Osteocyte (in vitro differentiated cells): ENCODE results near the gene PHGDH. TPM values are rescaled to one million over a fixed set of nuclear protein-coding genes. Genes with fewer than 3 reads are reported as not detected.
"Not testable (repeated sequence)": the region's sequence is repeated elsewhere in the genome, so short reads cannot be mapped to it uniquely, and the experiment has no call there.

Source experiments
- DNase-seq: peaks from one replicate; pipeline ENCODE4 v3.0.0; 2021; ENCODE audit warnings: mixed read lengths; ENCODE audit not compliant: unreplicated experiment; ENCODE audit errors: extremely low spot score
- H3K27ac Mint-ChIP-seq: one replicate; pipeline ENCODE4 v1.8.0; 2021; ENCODE audit warnings: mild to moderate bottlenecking, mixed read lengths; ENCODE audit not compliant: unreplicated experiment
- H3K27me3 Mint-ChIP-seq: one replicate; pipeline ENCODE4 v1.8.0; 2021; ENCODE audit warnings: mixed read lengths; ENCODE audit not compliant: unreplicated experiment
- H3K36me3 Mint-ChIP-seq: one replicate; pipeline ENCODE4 v1.8.0; 2021; ENCODE audit warnings: mixed read lengths; ENCODE audit not compliant: unreplicated experiment
- H3K4me1 Mint-ChIP-seq: one replicate; pipeline ENCODE4 v1.8.0; 2021; ENCODE audit warnings: mixed read lengths; ENCODE audit not compliant: unreplicated experiment
- H3K4me3 Mint-ChIP-seq: one replicate; pipeline ENCODE4 v1.8.0; 2021; ENCODE audit warnings: mild to moderate bottlenecking, moderate library complexity, mixed read lengths; ENCODE audit not compliant: unreplicated experiment
- H3K9me3 Mint-ChIP-seq: one replicate; pipeline ENCODE4 v1.8.0; 2021; ENCODE audit warnings: mixed read lengths; ENCODE audit not compliant: unreplicated experiment
- total RNA-seq: library from RNA; stranded (reverse); gene quantifications from 2 replicates; pipeline ENCODE4 v1.2.1, GENCODE V29; 2021
- TF ChIP-seq, protein P1 (sequence below): fragments of 200-600 bp; sonication (generic); IDR thresholded peaks from 2 replicates; pipeline ENCODE4 v1.5.0; 2021; ENCODE audit warnings: antibody characterized with exemption, mild to moderate bottlenecking, moderate library complexity

Gene PHGDH
- total RNA-seq, 1 donor from 2014 or later = 271 TPM

DNA sequence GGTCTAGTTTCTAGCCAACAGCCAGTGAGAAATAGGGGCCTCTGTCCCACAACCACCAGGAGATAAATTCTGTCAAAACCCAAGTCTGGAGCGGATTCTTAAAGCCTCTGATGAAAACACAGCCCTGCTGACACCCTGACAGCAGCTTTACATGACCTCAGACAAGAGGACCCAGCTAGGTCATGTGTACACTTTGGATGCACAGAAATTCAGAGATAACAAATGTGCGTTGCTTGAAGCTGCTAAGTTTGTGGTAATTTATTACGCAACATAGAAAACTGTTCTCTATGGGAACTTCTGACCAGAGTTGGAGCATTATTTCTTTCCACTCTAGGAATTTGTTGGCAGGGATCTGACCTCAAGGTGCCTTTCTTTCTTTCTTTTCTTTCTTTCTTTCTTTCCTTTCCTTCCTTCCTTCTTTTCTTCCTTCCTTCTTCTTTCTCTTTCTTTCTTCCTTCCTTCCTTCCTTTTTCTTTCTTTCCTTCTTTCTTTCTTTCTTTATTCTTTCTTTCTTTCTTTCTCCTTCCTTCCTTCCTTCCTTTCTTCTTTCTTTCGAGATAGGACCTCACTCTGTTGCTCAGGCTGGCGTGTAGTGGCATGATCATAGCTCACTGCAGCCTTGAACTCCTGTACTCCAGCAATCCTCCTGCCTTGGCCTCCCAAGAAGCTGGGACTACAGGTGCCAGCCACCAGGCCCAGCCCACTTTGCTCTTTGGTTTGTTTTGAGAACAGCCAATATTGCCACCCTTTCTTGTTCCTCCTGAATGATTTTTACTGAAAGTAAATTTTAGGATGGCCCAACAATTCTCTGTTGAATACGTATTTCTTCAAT lies 71.8 kb downstream of the PHGDH start:
- no peak for DNase-seq
- TF ChIP-seq, protein P1, sequence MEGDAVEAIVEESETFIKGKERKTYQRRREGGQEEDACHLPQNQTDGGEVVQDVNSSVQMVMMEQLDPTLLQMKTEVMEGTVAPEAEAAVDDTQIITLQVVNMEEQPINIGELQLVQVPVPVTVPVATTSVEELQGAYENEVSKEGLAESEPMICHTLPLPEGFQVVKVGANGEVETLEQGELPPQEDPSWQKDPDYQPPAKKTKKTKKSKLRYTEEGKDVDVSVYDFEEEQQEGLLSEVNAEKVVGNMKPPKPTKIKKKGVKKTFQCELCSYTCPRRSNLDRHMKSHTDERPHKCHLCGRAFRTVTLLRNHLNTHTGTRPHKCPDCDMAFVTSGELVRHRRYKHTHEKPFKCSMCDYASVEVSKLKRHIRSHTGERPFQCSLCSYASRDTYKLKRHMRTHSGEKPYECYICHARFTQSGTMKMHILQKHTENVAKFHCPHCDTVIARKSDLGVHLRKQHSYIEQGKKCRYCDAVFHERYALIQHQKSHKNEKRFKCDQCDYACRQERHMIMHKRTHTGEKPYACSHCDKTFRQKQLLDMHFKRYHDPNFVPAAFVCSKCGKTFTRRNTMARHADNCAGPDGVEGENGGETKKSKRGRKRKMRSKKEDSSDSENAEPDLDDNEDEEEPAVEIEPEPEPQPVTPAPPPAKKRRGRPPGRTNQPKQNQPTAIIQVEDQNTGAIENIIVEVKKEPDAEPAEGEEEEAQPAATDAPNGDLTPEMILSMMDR = no peak
- H3K27me3 Mint-ChIP-seq = peaks cover 63% of the 10 kb centered on the region
- H3K27ac Mint-ChIP-seq = no peak overlapping the region
- H3K4me3 Mint-ChIP-seq = no peak overlapping the region
- H3K9me3 Mint-ChIP-seq = no peaks in the 10 kb centered on the region
- H3K4me1 Mint-ChIP-seq = no peaks in the 10 kb centered on the region
- no peaks in the 10 kb centered on the region for H3K36me3 Mint-ChIP-seq

DNA sequence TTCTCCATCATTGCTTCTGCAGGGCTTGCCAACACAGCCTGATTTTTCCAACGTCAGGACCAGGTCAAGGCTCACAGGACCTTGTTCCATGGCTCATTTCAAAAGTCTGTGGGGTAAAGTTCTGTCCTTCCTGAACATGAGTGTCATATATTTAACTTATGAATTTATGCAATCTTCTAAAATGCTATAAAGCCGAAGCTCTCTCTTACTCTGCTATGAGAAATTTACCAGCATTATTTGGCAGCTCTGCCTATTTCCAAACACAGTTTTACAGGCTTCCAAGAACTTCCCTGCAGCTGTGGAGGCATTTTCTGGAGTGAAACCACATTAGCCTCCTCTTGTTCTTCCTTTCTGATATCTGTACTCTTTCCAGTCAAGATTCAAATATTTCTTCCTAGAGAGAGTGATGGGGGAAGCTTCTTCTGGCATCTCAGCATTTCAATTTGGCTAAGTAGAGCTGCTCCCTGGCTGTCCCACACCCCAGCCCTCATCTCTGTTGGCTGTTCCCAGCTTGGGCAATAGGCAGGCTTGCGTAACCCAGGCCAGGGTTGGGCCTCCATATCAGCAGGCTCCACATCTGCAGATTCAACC lies 72.6 kb downstream of the PHGDH start:
- Mint-ChIP-seq H3K4me3 (no peak overlapping the region), H3K36me3 (no peaks in the 10 kb centered on the region), H3K4me1 (no peaks in the 10 kb centered on the region), H3K9me3 (no peaks in the 10 kb centered on the region), H3K27ac (no peak overlapping the region), H3K27me3 (peaks cover 70% of the 10 kb centered on the region)
- DNase-seq = no peak
- TF ChIP-seq, protein P1 = no peak

DNA sequence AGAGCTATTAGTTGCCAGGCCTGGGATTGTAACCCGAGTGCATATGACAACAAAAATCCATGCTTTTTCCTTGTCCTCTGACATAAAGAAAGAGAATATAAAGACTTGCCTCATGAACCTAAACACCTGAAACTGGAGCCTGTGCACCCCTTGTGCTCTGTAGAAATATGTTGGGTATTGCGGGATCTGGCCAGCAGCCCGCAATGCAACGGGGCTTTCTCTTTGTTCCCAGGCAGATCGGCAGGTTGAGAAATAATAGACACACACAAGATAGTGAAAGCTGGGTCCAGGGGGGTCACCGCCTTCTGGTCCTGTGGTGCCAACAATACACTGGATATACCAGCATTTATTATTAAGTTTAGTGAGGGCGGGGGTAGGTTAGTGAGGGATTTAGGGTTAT lies 74.3 kb downstream of the PHGDH start:
- not testable (repeated sequence) for H3K36me3 Mint-ChIP-seq, H3K9me3 Mint-ChIP-seq, H3K4me3 Mint-ChIP-seq, DNase-seq, H3K27ac Mint-ChIP-seq, H3K4me1 Mint-ChIP-seq
- H3K27me3 Mint-ChIP-seq = peaks cover 75% of the 10 kb centered on the region

DNA sequence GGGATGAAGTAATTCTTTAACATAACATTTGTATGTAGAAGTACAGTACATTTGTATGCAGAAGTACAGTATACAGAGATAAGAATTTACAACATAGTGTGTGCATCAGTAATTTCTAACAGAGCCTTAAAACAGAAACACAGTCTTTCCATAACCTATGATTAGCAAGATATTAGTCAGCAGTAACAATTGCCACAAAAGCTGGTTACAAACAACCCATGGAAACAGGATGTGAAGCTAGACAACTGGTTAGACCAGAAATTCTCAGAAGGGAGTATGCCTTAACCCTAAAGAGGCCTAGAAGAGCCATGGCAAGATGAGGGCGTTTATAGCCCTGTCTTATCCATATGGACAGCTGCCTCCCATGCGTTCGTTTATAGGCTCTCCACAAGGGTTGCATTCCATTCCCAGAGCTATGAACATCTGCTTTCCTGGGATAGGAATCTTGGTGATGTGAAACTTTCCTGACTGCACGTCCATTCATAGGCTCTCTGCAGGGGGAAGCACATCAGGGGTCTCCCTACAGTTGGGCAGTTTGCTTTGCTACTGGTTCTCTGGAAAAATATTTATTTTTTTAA lies 74.8 kb downstream of the PHGDH start:
- not testable (repeated sequence) for H3K4me3 Mint-ChIP-seq, H3K36me3 Mint-ChIP-seq, DNase-seq, H3K4me1 Mint-ChIP-seq, H3K27ac Mint-ChIP-seq, H3K9me3 Mint-ChIP-seq
- H3K27me3 Mint-ChIP-seq = peaks cover 73% of the 10 kb centered on the region

DNA sequence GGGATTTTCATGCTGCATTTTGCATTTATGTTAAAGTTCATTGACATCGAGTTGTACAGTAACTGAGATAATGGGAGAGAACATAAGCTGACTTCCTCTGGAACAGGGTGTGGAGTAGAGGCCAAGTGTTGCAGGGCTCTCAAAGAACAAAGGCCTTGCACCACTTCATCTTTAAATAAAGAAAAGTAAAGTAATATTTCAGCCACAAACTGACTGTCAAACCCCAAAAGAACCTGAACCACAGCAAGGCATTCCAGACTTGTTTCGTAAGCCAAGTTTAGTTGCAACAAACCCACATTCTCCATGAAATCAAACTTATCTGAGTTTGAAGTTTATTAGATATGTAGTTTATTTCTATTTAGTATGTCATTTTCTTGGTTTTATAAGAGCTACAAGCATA lies 76.0 kb downstream of the PHGDH start:
- no peak overlapping the region for H3K4me3 Mint-ChIP-seq
- TF ChIP-seq, protein P1 = no peak
- H3K27ac Mint-ChIP-seq = no peak overlapping the region
- DNase-seq = no peak
- no peaks in the 10 kb centered on the region for H3K4me1 Mint-ChIP-seq
- no peaks in the 10 kb centered on the region for H3K36me3 Mint-ChIP-seq
- peaks cover 71% of the 10 kb centered on the region for H3K27me3 Mint-ChIP-seq
- H3K9me3 Mint-ChIP-seq = no peaks in the 10 kb centered on the region
